HG03469 (cell line): ENCODE data around the gene PSG1.
"Not testable (repeated sequence)": the region's sequence is repeated elsewhere in the genome, so short reads cannot be mapped to it uniquely, and the experiment has no call there.

ENCODE experiments used
- ATAC-seq: cut with Tn5 transposase; IDR thresholded peaks from one replicate; pipeline ENCODE4 v1.9.1; 2021; ENCODE audit warnings: mild to moderate bottlenecking, moderate library complexity, moderate number of reproducible peaks; ENCODE audit not compliant: unreplicated experiment

PSG1 gene

DNA sequence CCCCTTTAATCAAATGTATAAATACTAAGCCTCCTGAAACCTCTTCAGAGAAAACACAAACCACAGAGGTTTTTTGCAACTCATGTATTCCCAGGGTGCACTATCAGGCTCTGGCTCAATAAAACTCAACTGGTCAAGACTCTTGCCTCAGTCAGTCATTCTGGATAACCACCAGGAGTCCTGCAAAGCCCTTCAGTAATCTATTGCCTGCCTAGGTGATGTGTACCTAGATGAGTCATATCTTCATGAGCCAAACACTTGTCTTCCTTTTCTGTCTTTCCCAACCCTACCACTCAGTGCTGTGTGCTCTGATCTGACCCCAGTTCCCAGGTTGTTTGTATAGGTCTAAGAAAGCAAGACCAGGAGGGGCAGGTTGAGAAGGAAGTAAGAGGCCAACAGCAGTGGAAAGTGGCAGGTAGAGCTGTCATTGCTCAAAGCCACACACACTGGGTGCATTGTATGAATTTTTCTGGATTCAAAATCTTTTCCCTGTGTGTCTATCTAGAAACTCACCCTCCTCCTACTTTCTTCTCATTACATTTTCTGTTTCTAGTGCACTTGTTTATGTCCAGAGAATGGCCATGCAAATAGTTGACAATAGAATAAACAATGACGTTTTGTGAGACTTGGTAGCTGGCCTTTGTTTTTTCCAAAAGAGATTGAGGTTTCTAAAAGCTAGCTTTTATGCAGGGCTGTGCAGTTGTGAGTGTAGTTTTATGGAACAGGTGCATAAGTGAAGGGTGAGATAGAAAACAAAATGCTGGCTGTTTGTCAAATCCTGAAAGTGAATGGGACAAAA is 48.1 kb downstream of the PSG1 start:
- no peak for ATAC-seq

DNA sequence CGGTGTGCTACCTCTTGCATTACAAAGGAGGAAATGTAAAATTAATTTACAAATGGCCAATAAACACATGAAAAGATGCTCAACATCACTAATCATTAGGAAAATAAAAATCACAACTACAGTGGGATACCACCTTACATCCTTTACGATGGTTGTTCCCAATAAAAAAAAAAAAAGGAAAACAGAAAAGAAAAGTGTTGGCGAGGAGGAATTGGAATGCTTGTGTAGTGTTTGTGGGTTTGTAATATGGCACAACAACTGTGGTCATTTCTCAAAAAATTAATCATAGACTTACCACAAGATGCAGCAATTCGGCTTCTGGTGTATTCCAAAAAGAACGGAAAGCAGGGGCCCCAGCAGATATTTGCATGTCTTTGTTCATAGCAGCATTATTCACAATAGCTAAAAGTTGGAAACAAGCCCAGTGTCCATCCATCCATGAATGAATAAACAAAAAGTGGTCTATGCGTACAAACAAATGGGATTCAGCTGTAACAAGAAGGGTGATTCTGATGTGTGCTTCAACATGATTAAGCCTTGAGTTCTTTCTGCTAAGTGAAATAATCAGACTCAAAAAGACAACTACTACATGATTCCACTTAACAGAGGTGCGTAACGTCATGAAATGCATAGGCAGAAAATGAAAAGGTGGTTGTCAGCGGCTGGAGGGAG is 58.1 kb downstream of the PSG1 start:
- ATAC-seq: not testable (repeated sequence)

DNA sequence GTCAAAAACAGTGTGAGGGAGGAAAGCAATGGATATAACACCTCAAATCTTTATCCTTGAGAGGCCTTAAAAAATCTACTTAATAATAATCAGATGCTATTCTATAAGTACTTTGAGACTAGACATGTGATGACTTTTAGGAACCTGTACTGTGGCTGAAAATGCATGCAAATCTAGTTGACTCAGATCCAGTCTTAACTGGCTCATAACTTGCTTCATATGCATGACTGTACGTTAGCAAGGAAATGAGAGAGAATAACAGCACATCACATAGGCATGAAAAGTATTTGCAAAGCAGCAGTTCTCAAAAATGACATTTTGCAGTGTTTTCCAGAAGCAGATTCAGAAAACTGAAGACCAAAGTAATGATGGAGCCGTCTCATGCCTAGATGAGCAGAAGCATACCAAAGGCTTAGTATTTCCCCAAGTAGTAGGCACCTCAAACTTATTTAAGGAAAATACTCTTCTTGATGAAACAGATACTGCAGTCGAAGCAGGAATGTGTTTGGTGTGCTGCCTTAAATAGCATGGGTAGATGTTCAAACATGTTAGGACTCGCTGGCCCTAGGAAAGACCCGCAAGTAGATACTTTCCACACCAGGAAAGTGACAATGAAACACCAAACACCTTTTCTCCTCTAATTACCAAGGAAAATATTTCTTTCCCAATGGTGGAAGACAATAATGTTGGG is 59.4 kb downstream of the PSG1 start:
- ATAC-seq: not testable (repeated sequence)

- no peak for ATAC-seq
Observed at GRCh38 chr19:42816894-42817293, 62.6 kb downstream of the PSG1 start.
